Motor neuron (in vitro differentiated cells): ENCODE data around the gene SLCO3A1. TPM values are rescaled to one million over a fixed set of nuclear protein-coding genes. Genes with fewer than 3 reads are reported as not detected.

Experiments
- ATAC-seq, 8 experiments: fragments of 200-7000 bp; cut with Tn5 transposase; replicated peaks in 6 of 8; 2 replicates each; pipeline ENCODE4 v1.8.0; 2021; ENCODE audit warnings: mild to moderate bottlenecking in 8 of 8, moderate library complexity in 8 of 8
- H3K27ac ChIP-seq, 2 donors: fragments of 250-450 bp; sonication (Bioruptor Pico); 2 replicates each; pipeline ENCODE4 v1.9.0; 2021; ENCODE audit warnings: antibody characterized with exemption in 2 of 2, mild to moderate bottlenecking in 2 of 2, moderate library complexity in 1 of 2
- H3K4me1 ChIP-seq, 2 donors: fragments of 250-450 bp; sonication (Bioruptor Pico); replicated peaks in 1 of 2; 2 replicates each; pipeline ENCODE4 v1.6.1; 2021; ENCODE audit warnings: antibody characterized with exemption in 2 of 2, mild to moderate bottlenecking in 2 of 2, moderate library complexity in 1 of 2
- H3K4me3 ChIP-seq, 5 donors: fragments of 250-450 bp; sonication (Bioruptor Pico); 2 replicates each; pipeline ENCODE4 v1.9.0; 2021; ENCODE audit warnings: antibody characterized with exemption in 5 of 5, mild to moderate bottlenecking in 5 of 5, moderate library complexity in 4 of 5
- WGBS, 10 experiments: fragments of 450-650 bp; shearing (Covaris generic); methylation state at CpG; one replicate each; pipeline ENCODE4 v1.0.0; 2022; 5-methylcytosine and 5-hydroxymethylcytosine counted together
- in situ Hi-C, 9 experiments: fragments of 400-800 bp; cut with MboI; loops; one replicate each; pipeline ENCODE4 v1.15.0; 2021; ENCODE audit warnings: low sequenced_read_pairs in 9 of 9, low pct_unique_long_range_greater_than_20kb in 2 of 9; ENCODE audit not compliant: unreplicated experiment in 9 of 9
- total RNA-seq, 8 experiments: library from RNA; unstranded; fragments of 300-600 nt; gene quantifications; 2 replicates each; pipeline versions ENCODE4 v1.2.3 to v1.2.4, GENCODE V29; 2022

The SLCO3A1 gene
- total RNA-seq, 8 experiments from 2014 or later = 2.2 to 19.6 (median 4.9) TPM

DNA sequence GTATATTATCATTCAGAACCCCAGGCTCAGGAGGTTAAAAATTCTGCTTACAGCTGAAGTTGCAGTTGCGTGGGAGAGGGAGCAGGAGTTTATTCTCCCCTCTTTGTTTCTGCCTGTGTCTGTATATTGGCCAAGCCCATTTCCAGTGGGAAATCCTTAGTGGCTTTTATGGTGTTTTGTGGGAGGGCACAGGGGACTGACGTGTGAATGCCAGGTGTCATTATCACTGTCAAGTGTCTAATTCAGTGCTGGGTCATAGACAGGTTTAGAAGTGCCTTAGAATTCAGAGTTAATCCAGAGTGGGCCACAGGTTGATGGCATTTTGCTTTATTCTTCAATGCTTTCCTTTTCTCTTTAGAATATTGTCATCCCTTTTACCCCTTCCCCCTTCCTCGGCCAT lies 33.4 kb downstream of the SLCO3A1 start:
- ATAC-seq = no peak
- no peak overlapping the region for H3K27ac ChIP-seq
- WGBS, 10 experiments = 73 to 92% (median 83%) methylated on average over 1 to 3 of the region's 3 CpGs; no CpG with 5 or more reads in 3 of the 10 experiments
- in situ Hi-C loops = no loop called here
- H3K4me1 ChIP-seq = peaks cover 5 to 14% of the 10 kb centered on the region in 2 donors
- H3K4me3 ChIP-seq = no peak overlapping the region

DNA sequence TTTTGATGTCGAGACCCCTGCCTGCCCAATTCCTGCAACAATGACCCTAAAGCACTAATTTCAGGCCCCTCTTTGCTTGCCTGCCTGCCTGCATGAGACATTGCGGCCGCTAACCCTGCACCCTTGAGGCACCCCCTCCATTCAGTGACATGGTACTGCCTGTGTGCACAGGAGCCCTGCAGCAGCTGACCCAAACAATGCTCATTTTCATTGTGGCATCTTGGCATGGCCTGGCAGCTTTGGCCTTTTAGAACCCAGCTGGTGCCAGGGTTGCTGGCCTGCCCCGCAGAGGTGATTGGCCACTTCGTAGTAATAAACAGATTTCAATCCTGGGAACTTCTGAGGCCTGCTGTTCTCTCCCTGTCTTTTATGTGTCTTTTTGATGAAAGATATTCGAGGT lies 33.8 kb downstream of the SLCO3A1 start:
- in situ Hi-C loops = no loop called here
- no peak overlapping the region for H3K27ac ChIP-seq

DNA sequence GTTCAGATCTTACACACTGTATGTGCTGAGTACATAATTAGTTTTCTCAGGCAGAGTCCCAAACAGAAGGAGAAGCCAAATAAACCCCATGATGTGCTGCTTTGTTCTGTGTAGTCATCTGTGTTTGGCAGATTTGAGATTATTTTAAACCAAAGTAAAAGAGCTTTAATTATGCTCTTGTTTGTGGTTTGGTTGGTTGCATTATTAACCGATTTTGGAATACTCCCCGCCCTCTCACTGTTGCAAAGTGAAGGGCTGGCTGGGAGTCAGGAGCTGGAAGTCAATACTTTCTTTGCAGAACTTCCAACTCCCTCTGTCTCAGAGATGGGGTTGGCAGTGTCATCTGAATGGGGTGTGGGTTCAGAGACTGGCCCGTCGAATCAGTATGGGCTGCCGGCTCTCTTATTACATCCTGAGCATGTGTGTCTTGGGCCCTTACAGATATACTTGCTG lies 34.4 kb downstream of the SLCO3A1 start:
- H3K4me1 ChIP-seq = peaks cover 5 to 14% of the 10 kb centered on the region in 2 donors
- WGBS, 10 experiments = 4 to 100% (median 83%) methylated on average over 1 to 5 of the region's 5 CpGs; no CpG with 5 or more reads in 3 of the 10 experiments
- no peak overlapping the region for H3K4me3 ChIP-seq
- in situ Hi-C loops = no loop called here
- ATAC-seq = peak in 2 of 8 experiments; percentile 78 to 86
- no peak overlapping the region for H3K27ac ChIP-seq

More for the DNA sequence above, 33.8 kb downstream of the SLCO3A1 start:
- H3K4me3 ChIP-seq = no peak overlapping the region
- WGBS, 10 experiments = 40 to 100% (median 80%) methylated on average over 1 to 5 of the region's 6 CpGs; no CpG with 5 or more reads in 1 of the 10 experiments
- H3K4me1 ChIP-seq = peaks cover 5 to 14% of the 10 kb centered on the region in 2 donors
- no peak for ATAC-seq

DNA sequence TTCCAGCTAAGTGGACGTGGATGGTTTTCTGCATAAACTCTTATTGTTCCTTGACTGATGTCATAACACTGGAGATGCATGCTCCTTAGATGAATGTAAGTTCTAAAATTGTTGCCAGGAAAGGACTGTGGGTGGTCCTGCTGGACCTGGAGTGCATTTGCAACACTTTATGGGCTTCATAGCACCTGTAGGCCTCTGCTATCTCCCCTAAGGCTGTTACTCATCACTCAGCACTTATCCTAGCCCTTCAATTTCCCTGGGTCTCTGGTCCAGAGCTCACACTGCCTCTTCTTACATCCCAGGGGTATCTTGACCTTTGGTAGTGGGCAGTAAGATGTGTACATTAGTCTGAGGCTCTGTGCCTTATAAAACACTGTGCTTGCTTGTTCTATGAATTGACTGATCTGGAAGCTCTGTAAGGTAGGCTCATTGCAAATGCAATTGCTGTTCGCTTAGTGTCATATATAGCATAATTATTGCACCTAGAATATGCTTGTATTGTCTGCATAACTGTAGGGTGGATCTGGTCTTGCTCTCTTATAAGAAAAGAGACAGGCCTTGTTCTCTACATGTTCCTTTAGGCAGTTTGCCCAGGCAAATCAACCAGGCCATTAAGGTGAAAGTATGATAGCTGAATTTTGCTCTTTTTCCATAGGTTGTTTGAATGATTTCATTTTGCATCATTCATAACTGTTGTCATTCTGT lies 35.8 kb downstream of the SLCO3A1 start:
- H3K27ac ChIP-seq = no peak overlapping the region
- in situ Hi-C loops = no loop called here
- peaks cover 5 to 14% of the 10 kb centered on the region in 2 donors for H3K4me1 ChIP-seq
- WGBS, 10 experiments = 50 to 100% (median 100%) methylated on average over 1 to 2 of the region's 2 CpGs; no CpG with 5 or more reads in 1 of the 10 experiments
- ATAC-seq = peak in 1 of 8 experiments; percentile 27
- H3K4me3 ChIP-seq = no peak overlapping the region

- in situ Hi-C loops = no loop called here
- no peak overlapping the region for H3K27ac ChIP-seq
- peak in 3 of 8 experiments; percentile 10 to 42 (median 30) for ATAC-seq
- no peak overlapping the region for H3K4me3 ChIP-seq
- H3K4me1 ChIP-seq = peaks cover 5 to 26% of the 10 kb centered on the region in 2 donors
- 50 to 100% (median 93%) methylated on average over 1 to 2 of the region's 2 CpGs; no CpG with 5 or more reads in 3 of the 10 experiments for WGBS, 10 experiments
Observed at GRCh38 chr15:91890614-91891013, 37.1 kb downstream of the SLCO3A1 start.

DNA sequence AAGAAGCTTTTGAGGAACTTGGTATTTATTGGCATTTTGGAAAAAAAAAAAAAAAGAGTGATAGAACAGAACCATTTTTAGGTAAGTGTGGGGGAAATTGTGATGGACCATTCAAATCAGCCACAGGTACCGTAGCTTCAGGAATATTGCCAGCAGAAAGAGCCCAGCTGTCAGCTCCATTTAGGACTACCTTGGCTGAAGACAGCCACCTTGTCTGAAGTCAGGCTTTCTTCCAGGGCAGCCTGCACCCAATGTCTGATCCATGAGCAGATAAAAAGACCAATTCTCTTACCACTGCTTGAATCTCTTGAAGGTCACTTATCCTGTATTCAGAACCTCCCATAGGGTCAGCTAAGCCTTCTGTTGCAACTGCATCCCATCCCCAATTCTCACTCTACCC lies 37.6 kb downstream of the SLCO3A1 start:
- peaks cover 5 to 29% of the 10 kb centered on the region in 2 donors for H3K4me1 ChIP-seq
- no peak overlapping the region for H3K27ac ChIP-seq

DNA sequence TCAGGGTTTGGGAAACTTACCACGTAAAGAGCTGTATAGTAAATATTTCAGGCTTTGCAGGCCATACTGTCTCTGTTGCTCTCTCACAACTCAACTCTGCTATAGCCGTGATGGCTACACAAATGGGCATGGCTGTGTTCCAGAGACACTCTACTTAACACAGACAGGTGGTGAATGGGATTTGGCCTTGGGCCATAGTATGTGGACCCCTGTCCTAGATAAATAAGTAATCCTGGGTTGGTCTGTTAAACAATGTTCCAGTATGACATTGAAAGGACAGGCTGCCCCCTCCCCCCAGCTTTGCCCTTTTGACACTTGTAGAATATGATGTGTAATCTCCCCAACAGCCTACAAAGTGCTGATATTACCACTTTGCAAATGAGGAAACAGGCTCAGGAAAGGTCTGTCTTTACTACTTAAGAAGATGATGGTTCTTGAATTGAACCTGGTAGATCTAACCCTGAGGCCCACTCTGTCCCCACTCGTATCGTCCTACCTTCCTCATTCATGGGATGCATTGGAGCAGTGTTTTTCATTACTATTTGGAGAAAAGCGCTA lies 38.4 kb downstream of the SLCO3A1 start:
- no peak for ATAC-seq
- in situ Hi-C loops = no loop called here
- WGBS, 10 experiments = 43 to 100% (median 92%) methylated on average over 1 to 5 of the region's 5 CpGs; no CpG with 5 or more reads in 1 of the 10 experiments
- H3K4me1 ChIP-seq = peaks cover 5 to 25% of the 10 kb centered on the region in 2 donors
- H3K4me3 ChIP-seq = no peak overlapping the region
- no peak overlapping the region for H3K27ac ChIP-seq

More for the DNA sequence above, 37.6 kb downstream of the SLCO3A1 start:
- in situ Hi-C loops = no loop called here
- no peak for ATAC-seq
- 67 to 100% (median 94%) methylated on average over 1 of the region's 1 CpG; no CpG with 5 or more reads in 4 of the 10 experiments for WGBS, 10 experiments
- H3K4me3 ChIP-seq = no peak overlapping the region

GRCh38 chr15:91892436-91892835 lies 38.9 kb downstream of the SLCO3A1 start:
- 67 to 100% (median 94%) methylated on average over 1 to 5 of the region's 5 CpGs; no CpG with 5 or more reads in 2 of the 10 experiments for WGBS, 10 experiments
- ATAC-seq = no peak
- no peak overlapping the region for H3K27ac ChIP-seq
- no peak overlapping the region for H3K4me3 ChIP-seq
- in situ Hi-C loops = no loop called here
- peaks cover 5 to 22% of the 10 kb centered on the region in 2 donors for H3K4me1 ChIP-seq

DNA sequence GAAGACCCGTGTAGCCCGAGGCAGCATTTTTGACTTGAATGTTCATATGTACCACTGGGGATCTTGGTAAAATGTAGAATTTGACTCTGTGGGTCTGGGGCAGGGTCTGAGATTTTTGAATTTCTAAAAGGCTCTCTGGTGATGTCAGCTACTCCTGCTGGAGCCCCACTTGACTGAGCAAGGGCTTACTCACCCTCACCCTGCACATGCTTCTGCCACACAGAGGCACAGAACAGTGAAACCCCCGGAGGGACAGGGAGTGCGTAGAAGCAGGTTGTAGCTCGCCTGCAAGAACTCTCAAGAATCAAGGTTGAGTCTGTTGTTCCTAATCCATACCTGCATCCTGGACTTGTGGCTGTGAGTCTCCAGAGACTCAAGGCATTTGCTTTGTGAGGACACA lies 41.1 kb downstream of the SLCO3A1 start:
- 57 to 100% (median 100%) methylated on average over 1 to 3 of the region's 5 CpGs; no CpG with 5 or more reads in 3 of the 10 experiments for WGBS, 10 experiments
- in situ Hi-C loops = no loop called here
- ATAC-seq = peak in 5 of 8 experiments; percentile 49 to 89 (median 71)

GRCh38 chr15:91895051-91895450 lies 41.5 kb downstream of the SLCO3A1 start:
- ATAC-seq = peak in 2 of 8 experiments; percentile 16 to 24
- Histone ChIP-seq H3K4me3 (no peak overlapping the region), H3K4me1 (peaks cover 0 to 16% of the 10 kb centered on the region in 2 donors), H3K27ac (no peak overlapping the region)
- WGBS, 10 experiments = 42 to 100% (median 100%) methylated on average over 1 of the region's 1 CpG; no CpG with 5 or more reads in 5 of the 10 experiments
- in situ Hi-C loops = no loop called here

More for the DNA sequence above, 41.1 kb downstream of the SLCO3A1 start:
- no peak overlapping the region for H3K27ac ChIP-seq
- H3K4me3 ChIP-seq = no peak overlapping the region
- peaks cover 0 to 16% of the 10 kb centered on the region in 2 donors for H3K4me1 ChIP-seq

DNA sequence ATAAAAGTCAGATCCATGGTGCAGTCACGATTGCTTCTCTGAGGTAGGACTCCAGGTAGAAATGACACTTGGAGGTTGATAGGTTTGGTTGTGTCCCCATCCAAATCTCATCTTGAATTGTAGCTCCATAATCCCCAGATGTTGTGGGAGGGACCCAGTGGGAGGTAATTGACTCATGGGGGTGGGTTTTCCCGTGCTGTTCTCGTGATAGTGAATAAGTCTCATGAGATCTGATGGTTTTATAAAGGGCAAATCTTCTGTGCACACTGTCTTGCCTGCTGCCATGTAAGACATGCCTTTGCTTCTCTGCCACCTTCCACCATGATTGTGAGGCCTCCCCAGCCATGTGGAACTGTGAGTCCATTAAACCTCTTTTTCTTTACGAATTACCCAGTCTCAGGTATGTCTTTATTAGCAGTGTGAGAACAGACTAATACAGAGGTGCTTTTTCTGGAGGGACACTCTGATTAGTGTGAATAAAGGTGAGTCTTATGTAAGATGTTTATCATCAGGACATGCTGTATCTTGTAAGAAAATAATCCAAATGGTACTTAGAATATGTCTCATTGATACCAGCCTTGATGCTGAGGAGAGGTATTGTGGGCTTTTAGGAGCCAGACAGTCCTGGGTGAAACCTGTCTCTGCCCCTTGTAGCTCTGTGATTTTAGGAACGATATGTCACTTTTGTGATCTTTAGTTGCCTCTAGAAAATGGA lies 43.0 kb downstream of the SLCO3A1 start:
- no peak for ATAC-seq
- in situ Hi-C loops = no loop called here
- Histone ChIP-seq H3K27ac (no peak overlapping the region), H3K4me1 (peaks cover 0 to 16% of the 10 kb centered on the region in 2 donors), H3K4me3 (no peak overlapping the region)
- 43 to 100% (median 88%) methylated on average over 1 to 5 of the region's 5 CpGs for WGBS, 10 experiments

- in situ Hi-C loops = no loop called here
- Histone ChIP-seq H3K27ac (no peak overlapping the region), H3K4me1 (peaks cover 0 to 16% of the 10 kb centered on the region in 2 donors), H3K4me3 (no peak overlapping the region)
- 38 to 93% (median 86%) methylated on average over 2 to 12 of the region's 14 CpGs; no CpG with 5 or more reads in 1 of the 10 experiments for WGBS, 10 experiments
- no peak for ATAC-seq
Observed at GRCh38 chr15:91897585-91898372, 44.3 kb downstream of the SLCO3A1 start.
